ENCODE measurements around the gene RBM44. TPM values are rescaled to one million over a fixed set of nuclear protein-coding genes. Genes with fewer than 3 reads are reported as not detected.
A peak's percentile ranks its signal among the peaks of the same experiment; 100 is the strongest.

RBM44 gene
- total RNA-seq, 1 donor from 2014 or later = 0.50 TPM

DNA sequence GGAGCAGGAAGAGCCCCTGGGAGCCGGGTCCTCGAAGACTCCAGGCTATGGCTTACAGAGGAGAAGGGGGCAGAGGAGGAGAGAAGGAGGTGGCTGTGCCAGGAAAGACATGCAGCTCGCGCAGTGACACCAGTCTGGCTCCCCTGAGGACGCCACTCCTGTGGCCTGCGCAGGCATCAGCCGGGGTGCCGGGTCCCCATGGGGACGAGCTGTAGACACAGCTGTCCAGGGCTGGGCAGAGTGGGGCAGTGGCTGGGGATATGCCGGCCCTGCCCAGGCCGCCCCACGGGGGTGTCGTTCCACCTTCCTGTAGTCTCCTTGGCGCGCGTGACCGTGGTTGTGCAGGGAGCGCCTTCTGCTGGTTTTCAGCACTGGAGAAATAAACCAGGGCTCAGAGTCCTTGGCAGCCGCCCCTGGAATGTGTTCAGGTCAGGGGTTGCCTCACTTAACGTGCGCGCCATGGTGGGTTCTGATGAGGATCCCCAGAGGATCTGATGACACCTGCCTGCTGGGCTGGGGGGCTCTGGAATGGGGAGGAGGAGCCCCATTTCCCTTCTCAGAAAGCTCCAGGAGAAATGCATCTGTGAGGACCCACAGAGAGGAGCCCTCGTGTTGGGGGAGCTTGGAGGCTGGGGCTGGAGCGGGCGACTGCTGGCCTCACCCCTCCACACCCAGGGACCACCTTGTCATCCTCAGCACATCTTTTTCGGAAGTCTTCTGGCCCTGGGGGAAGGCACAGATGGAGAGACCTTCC lies 87.5 kb downstream of the RBM44 start:
- peak overlapping the region; percentile 57 for H3K27ac Mint-ChIP-seq (ENCODE audit: unreplicated experiment)

DNA sequence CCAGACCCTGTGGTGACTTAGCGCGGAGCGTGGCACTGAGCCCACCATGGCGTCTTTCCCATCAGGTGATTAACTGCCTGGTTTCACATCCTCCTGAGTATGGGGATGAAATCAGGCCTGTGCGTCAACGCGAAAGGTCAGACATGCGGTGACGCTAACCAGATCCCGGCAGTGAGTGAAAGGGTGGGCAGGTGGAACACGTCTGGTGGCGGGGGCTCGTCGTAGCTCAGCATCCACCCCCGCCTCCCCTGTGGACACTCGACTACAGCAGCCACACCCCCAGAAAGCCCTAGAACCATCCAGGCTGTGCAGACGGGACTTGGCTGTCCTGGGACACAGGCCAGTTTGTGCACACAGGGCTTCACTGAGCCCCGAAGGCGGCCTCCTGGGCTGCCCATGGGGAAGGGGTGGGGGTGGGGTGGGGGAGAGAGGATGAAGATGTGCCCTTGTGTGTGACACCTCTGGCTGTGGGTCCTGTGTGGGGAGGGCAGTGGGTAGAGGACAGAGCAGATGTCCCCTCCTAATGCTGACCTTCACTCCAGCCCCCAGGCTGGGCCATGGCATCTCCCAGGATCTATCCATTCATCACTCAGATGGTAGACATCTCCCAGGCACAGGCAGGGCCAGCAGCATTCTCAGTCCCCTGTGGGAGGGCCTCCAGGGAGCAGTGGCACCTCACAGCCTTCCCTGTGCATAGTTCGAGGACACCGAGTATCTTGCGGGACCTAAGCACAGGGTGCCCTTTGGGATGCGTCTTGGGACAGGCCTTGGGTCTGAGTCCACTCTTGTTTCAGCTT lies 88.3 kb downstream of the RBM44 start:
- peaks cover 15% of the 10 kb centered on the region for H3K36me3 Mint-ChIP-seq (ENCODE audit: low read depth)
- H3K27ac Mint-ChIP-seq (ENCODE audit: unreplicated experiment) = peak overlapping the region; percentile 89

More for the DNA sequence above, 87.5 kb downstream of the RBM44 start:
- peak; percentile 91 for DNase-seq (ENCODE audit: low spot score)
- no peak overlapping the region for H3K4me3 Mint-ChIP-seq (ENCODE audit: unreplicated experiment)
- peaks cover 23% of the 10 kb centered on the region for H3K36me3 Mint-ChIP-seq (ENCODE audit: low read depth)
- H3K9me3 Mint-ChIP-seq (ENCODE audit: low read depth) = no peaks in the 10 kb centered on the region
- no peaks in the 10 kb centered on the region for H3K27me3 Mint-ChIP-seq (ENCODE audit: low read depth)
- H3K4me1 Mint-ChIP-seq (ENCODE audit: low read depth) = peaks cover 62% of the 10 kb centered on the region
- TF ChIP-seq, protein P1, sequence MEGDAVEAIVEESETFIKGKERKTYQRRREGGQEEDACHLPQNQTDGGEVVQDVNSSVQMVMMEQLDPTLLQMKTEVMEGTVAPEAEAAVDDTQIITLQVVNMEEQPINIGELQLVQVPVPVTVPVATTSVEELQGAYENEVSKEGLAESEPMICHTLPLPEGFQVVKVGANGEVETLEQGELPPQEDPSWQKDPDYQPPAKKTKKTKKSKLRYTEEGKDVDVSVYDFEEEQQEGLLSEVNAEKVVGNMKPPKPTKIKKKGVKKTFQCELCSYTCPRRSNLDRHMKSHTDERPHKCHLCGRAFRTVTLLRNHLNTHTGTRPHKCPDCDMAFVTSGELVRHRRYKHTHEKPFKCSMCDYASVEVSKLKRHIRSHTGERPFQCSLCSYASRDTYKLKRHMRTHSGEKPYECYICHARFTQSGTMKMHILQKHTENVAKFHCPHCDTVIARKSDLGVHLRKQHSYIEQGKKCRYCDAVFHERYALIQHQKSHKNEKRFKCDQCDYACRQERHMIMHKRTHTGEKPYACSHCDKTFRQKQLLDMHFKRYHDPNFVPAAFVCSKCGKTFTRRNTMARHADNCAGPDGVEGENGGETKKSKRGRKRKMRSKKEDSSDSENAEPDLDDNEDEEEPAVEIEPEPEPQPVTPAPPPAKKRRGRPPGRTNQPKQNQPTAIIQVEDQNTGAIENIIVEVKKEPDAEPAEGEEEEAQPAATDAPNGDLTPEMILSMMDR (IDR thresholded peaks at IDR 0.05) = no peak

DNA sequence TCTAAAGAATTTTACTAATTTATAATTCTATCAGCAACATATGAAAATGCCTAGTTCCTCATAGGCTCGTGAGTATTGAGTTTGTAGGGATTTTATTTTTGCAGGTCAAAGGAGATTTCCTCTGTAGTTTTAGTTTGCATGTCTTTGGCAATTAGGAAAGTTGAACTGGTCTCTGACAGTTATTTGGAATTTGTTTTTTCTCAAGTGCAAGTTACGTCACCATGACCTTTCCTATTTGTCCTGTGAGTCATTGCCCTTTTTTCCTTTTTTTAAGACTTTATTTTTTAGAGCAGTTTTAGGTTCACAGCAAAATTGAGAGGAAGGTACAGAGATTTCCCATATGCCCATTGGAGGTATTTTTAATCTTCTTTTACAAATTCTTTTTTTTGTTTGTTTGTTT lies 89.8 kb downstream of the RBM44 start:
- TF ChIP-seq, protein P1 (IDR thresholded peaks at IDR 0.05) = no peak
- H3K36me3 Mint-ChIP-seq (ENCODE audit: low read depth) = peaks cover 9% of the 10 kb centered on the region
- H3K27ac Mint-ChIP-seq (ENCODE audit: unreplicated experiment) = peak overlapping the region; percentile 89
- DNase-seq (ENCODE audit: low spot score) = no peak
- peaks cover 82% of the 10 kb centered on the region for H3K4me1 Mint-ChIP-seq (ENCODE audit: low read depth)
- H3K9me3 Mint-ChIP-seq (ENCODE audit: low read depth) = no peaks in the 10 kb centered on the region
- no peaks in the 10 kb centered on the region for H3K27me3 Mint-ChIP-seq (ENCODE audit: low read depth)
- peak overlapping the region; percentile 35 for H3K4me3 Mint-ChIP-seq (ENCODE audit: unreplicated experiment)

More for the DNA sequence above, 88.3 kb downstream of the RBM44 start:
- Mint-ChIP-seq H3K4me1 (ENCODE audit: low read depth) (peaks cover 67% of the 10 kb centered on the region), H3K4me3 (ENCODE audit: unreplicated experiment) (no peak overlapping the region), H3K9me3 (ENCODE audit: low read depth) (no peaks in the 10 kb centered on the region), H3K27me3 (ENCODE audit: low read depth) (no peaks in the 10 kb centered on the region)
- DNase-seq (ENCODE audit: low spot score) = peak; percentile 82
- TF ChIP-seq, protein P1 (IDR thresholded peaks at IDR 0.05) = no peak

DNA sequence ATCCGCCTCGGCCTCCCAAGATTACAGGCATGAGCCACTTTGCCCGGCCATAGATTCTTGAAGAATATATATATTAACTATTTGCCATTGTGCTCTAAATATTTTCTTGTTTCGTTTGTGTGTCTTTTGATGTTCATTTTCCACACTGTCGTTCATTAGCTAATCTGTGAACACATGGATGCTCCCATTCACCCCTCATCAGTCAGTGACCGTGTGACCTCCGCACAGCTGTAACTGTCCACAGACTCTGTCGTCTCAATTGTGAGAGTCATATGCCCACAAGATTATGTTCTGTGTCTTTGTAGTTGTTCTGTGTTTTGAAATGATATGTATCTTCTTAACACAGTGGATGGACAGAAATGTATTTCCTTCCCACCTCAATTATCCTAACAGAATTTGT lies 90.4 kb downstream of the RBM44 start:
- DNase-seq (ENCODE audit: low spot score) = no peak
- Mint-ChIP-seq H3K27ac (ENCODE audit: unreplicated experiment) (peak overlapping the region; percentile 89), H3K4me1 (ENCODE audit: low read depth) (peaks cover 83% of the 10 kb centered on the region), H3K27me3 (ENCODE audit: low read depth) (no peaks in the 10 kb centered on the region), H3K4me3 (ENCODE audit: unreplicated experiment) (no peak overlapping the region), H3K9me3 (ENCODE audit: low read depth) (no peaks in the 10 kb centered on the region), H3K36me3 (ENCODE audit: low read depth) (peaks cover 8% of the 10 kb centered on the region)
- TF ChIP-seq, protein P1 (IDR thresholded peaks at IDR 0.05) = no peak

DNA sequence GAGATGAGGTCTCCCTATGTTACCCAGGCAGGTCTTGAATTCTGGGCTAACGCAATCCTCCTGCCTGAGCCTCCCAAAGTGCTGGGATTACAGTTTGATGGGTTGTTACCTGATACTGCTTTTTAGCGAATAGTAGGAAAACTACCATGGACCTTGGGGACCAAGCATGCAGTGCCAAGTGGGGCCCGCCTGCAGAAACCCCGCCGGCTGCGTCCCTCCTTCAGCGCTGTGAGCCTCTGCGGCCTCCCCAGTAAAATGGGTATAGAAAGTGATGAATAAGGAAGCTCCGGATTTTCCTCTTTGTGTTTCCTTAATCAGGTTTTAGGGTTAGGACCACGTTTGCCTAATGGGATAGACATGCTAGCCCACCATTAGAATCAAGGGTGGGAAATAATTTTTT lies 91.2 kb downstream of the RBM44 start:
- TF ChIP-seq, protein P1 (IDR thresholded peaks at IDR 0.05) = no peak
- Mint-ChIP-seq H3K36me3 (ENCODE audit: low read depth) (peaks cover 4% of the 10 kb centered on the region), H3K4me3 (ENCODE audit: unreplicated experiment) (no peak overlapping the region), H3K9me3 (ENCODE audit: low read depth) (no peaks in the 10 kb centered on the region), H3K4me1 (ENCODE audit: low read depth) (peaks cover 79% of the 10 kb centered on the region), H3K27me3 (ENCODE audit: low read depth) (no peaks in the 10 kb centered on the region), H3K27ac (ENCODE audit: unreplicated experiment) (no peak overlapping the region)
- peak; percentile 27 for DNase-seq (ENCODE audit: low spot score)
